ENCODE data around the gene TMEM176A. TPM values are rescaled to one million over a fixed set of nuclear protein-coding genes. Genes with fewer than 3 reads are reported as not detected.

TMEM176A gene
- polyA plus RNA-seq, 2 of the 4 experiments (the other 2 are of a cell fraction), result 0.05 TPM; not detected in 1

DNA sequence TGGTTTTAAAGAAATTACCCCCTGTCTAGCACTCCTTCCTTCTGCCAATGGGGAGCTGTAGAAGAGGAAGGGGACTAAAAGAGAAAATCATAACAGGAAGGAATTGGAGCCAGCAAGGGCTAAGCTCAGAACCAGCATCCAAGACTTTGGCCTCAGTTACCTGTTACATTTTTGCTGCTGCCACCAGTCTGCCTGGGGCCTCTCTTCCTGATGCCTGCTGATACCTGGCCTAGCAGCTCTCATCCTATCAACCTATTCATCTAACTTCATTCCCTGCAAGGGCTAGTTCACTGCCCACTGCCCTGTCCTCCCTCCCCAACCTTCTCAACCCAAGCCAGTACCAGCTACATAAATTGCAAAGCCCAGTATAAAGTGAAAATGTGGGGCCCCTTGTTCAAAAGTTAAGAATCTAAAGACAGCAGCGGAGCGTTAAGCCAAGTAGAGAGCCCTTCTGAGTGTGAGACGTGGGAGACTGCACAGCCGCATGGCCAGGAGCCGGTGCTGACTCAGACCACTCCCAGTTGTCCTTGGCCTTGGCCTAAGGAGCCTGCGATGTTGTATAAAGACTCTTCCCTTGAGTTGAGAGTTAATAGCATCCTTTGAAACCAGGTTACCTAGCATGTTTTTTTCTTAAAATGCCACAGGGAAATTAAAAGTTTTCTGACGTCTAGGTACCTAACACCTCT is 38.5 kb downstream of the TMEM176A start:
- FAIRE-seq (no peak), DNase-seq (ENCODE audit: low read depth in 1 of 2, low spot score in 1 of 2) (no peak), ATAC-seq (no peak)
- H3K4me2 ChIP-seq, result no peak overlapping the region
- CTCF ChIA-PET, result no interaction called here
- no peaks in the 10 kb centered on the region for H3K4me1 ChIP-seq
- no peak for TF ChIP-seq CBX2 (IDR thresholded peaks at IDR 0.05; ENCODE audit: borderline replicate concordance, low read depth)
- TF ChIP-seq ZFP36 (IDR thresholded peaks at IDR 0.05; ENCODE audit: borderline replicate concordance, partially characterized antibody), result no peak
- no peak for TF ChIP-seq TP53 (CRISPR knock-in tag; IDR thresholded peaks at IDR 0.05)
- TF ChIP-seq SREBF2 (IDR thresholded peaks at IDR 0.05), result no peak
- no peak for TF ChIP-seq RARB (CRISPR knock-in tag; IDR thresholded peaks at IDR 0.05)
- TF ChIP-seq, protein P1, sequence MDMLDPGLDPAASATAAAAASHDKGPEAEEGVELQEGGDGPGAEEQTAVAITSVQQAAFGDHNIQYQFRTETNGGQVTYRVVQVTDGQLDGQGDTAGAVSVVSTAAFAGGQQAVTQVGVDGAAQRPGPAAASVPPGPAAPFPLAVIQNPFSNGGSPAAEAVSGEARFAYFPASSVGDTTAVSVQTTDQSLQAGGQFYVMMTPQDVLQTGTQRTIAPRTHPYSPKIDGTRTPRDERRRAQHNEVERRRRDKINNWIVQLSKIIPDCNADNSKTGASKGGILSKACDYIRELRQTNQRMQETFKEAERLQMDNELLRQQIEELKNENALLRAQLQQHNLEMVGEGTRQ (IDR thresholded peaks at IDR 0.05), result no peak
- no peak for TF ChIP-seq ESRRA (IDR thresholded peaks at IDR 0.05; ENCODE audit: borderline replicate concordance, low read length)
- TF ChIP-seq, protein P2, sequence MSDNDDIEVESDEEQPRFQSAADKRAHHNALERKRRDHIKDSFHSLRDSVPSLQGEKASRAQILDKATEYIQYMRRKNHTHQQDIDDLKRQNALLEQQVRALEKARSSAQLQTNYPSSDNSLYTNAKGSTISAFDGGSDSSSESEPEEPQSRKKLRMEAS (IDR thresholded peaks at IDR 0.05), result no peak
- TF ChIP-seq EP300 (IDR thresholded peaks at IDR 0.05), result no peak
- no peak for TF ChIP-seq PHF8 (IDR thresholded peaks at IDR 0.05; ENCODE audit: borderline replicate concordance, low read depth)
- no peak for TF ChIP-seq RNF2 (IDR thresholded peaks at IDR 0.05; ENCODE audit: borderline replicate concordance, low read depth)
- no peak for TF ChIP-seq RAD21 (conservative IDR thresholded peaks at IDR 0.05 in 1 of 2, IDR thresholded peaks at IDR 0.05 in 1 of 2)
- TF ChIP-seq, protein P3, sequence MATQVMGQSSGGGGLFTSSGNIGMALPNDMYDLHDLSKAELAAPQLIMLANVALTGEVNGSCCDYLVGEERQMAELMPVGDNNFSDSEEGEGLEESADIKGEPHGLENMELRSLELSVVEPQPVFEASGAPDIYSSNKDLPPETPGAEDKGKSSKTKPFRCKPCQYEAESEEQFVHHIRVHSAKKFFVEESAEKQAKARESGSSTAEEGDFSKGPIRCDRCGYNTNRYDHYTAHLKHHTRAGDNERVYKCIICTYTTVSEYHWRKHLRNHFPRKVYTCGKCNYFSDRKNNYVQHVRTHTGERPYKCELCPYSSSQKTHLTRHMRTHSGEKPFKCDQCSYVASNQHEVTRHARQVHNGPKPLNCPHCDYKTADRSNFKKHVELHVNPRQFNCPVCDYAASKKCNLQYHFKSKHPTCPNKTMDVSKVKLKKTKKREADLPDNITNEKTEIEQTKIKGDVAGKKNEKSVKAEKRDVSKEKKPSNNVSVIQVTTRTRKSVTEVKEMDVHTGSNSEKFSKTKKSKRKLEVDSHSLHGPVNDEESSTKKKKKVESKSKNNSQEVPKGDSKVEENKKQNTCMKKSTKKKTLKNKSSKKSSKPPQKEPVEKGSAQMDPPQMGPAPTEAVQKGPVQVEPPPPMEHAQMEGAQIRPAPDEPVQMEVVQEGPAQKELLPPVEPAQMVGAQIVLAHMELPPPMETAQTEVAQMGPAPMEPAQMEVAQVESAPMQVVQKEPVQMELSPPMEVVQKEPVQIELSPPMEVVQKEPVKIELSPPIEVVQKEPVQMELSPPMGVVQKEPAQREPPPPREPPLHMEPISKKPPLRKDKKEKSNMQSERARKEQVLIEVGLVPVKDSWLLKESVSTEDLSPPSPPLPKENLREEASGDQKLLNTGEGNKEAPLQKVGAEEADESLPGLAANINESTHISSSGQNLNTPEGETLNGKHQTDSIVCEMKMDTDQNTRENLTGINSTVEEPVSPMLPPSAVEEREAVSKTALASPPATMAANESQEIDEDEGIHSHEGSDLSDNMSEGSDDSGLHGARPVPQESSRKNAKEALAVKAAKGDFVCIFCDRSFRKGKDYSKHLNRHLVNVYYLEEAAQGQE (IDR thresholded peaks at IDR 0.05), result no peak
- TF ChIP-seq CBX8 (IDR thresholded peaks at IDR 0.05), result no peak
- no peak for TF ChIP-seq FOXS1 (CRISPR knock-in tag; IDR thresholded peaks at IDR 0.05)
- no peak for TF ChIP-seq BHLHE40 (IDR thresholded peaks at IDR 0.05; ENCODE audit: low read depth, low read length)
- no peak for TF ChIP-seq ZSCAN20 (CRISPR knock-in tag; IDR thresholded peaks at IDR 0.05)
- POLR2A ChIA-PET, result no interaction called here
- no peak overlapping the region for H3K27ac ChIP-seq
- no peak overlapping the region for H3K4me3 ChIP-seq
- no peaks in the 10 kb centered on the region for H3K9me3 ChIP-seq
- WGBS (ENCODE audit: missing lambda C conversion rate), result 49% methylated on average over 7 of the region's 7 CpGs

DNA sequence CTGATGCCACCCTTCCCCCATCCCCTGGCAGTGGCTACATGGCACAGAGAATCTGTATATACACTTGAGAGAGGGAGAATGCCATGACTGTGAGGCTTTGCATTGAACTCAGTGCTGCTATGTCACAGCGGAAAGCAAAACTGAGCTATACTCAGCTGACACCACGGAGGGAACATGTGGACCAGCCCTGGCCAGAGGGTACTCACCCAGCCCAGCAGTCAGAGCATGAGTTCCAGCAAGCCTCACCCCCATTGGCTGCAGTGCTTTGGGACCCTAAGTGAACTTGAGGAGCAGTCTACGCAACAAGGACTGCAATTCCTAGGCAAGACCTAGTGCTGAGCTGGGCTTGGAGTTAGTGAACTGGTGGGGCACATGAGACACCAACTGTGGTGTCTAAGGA is 41.4 kb downstream of the TMEM176A start:
- 39% methylated on average over 3 of the region's 3 CpGs for WGBS (ENCODE audit: missing lambda C conversion rate)
- H3K4me2 ChIP-seq, result no peak overlapping the region
- TF ChIP-seq, protein P4, sequence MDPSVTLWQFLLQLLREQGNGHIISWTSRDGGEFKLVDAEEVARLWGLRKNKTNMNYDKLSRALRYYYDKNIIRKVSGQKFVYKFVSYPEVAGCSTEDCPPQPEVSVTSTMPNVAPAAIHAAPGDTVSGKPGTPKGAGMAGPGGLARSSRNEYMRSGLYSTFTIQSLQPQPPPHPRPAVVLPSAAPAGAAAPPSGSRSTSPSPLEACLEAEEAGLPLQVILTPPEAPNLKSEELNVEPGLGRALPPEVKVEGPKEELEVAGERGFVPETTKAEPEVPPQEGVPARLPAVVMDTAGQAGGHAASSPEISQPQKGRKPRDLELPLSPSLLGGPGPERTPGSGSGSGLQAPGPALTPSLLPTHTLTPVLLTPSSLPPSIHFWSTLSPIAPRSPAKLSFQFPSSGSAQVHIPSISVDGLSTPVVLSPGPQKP (IDR thresholded peaks at IDR 0.05; ENCODE audit: low read depth, low read length), result no peak
- no peak for TF ChIP-seq CBX2 (IDR thresholded peaks at IDR 0.05; ENCODE audit: borderline replicate concordance, low read depth)
- no peak for TF ChIP-seq CBX8 (IDR thresholded peaks at IDR 0.05)
- TF ChIP-seq RFX5 (IDR thresholded peaks at IDR 0.05), result no peak
- TF ChIP-seq, protein P5, sequence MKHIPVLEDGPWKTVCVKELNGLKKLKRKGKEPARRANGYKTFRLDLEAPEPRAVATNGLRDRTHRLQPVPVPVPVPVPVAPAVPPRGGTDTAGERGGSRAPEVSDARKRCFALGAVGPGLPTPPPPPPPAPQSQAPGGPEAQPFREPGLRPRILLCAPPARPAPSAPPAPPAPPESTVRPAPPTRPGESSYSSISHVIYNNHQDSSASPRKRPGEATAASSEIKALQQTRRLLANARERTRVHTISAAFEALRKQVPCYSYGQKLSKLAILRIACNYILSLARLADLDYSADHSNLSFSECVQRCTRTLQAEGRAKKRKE (CRISPR knock-in tag; IDR thresholded peaks at IDR 0.05; ENCODE audit: low read depth), result no peak
- no peak for TF ChIP-seq KDM5A (IDR thresholded peaks at IDR 0.05)
- TF ChIP-seq POLR2AphosphoS2 (conservative IDR thresholded peaks at IDR 0.05; ENCODE audit: low read length), result no peak
- TF ChIP-seq HEYL (CRISPR knock-in tag; IDR thresholded peaks at IDR 0.05), result no peak
- no peak for TF ChIP-seq HDAC2 (IDR thresholded peaks at IDR 0.05)
- no peak for TF ChIP-seq CEBPB (IDR thresholded peaks at IDR 0.05)
- TF ChIP-seq NR3C1 (IDR thresholded peaks at IDR 0.05), result no peak
- TF ChIP-seq, protein P1 (IDR thresholded peaks at IDR 0.05), result no peak
- no peak for ATAC-seq
- no peaks in the 10 kb centered on the region for H3K9me3 ChIP-seq
- ChIA-PET CTCF (no interaction called here), POLR2A (no interaction called here)
- no peak overlapping the region for H3K27ac ChIP-seq
- no peaks in the 10 kb centered on the region for H3K4me1 ChIP-seq
- DNase-seq (ENCODE audit: low read depth in 1 of 2, low spot score in 1 of 2), result no peak
- no peak overlapping the region for H3K4me3 ChIP-seq
- FAIRE-seq, result no peak

All from A549 (cell line).